Naive B cell (primary cell): ENCODE measurements around the gene TMPO. TPM values are rescaled to one million over a fixed set of nuclear protein-coding genes. Genes with fewer than 3 reads are reported as not detected.
"Not testable (repeated sequence)": the region's sequence is repeated elsewhere in the genome, so short reads cannot be mapped to it uniquely, and the experiment has no call there.

ENCODE experiments used
- ATAC-seq, 2 donors: fragments of 150-1000 bp; cut with Tn5 transposase; 2 replicates each; pipeline ENCODE4 v1.10.0; 2021; ENCODE audit warnings: low read depth in 2 of 2, mild to moderate bottlenecking in 2 of 2, moderate library complexity in 2 of 2
- DNase-seq: peaks from one replicate; pipeline ENCODE4 v3.0.0; 2022
- H3K27ac Mint-ChIP-seq, 6 donors: one replicate each; pipeline ENCODE4 v1.8.0; 2020 to 2022; ENCODE audit warnings: mild to moderate bottlenecking in 6 of 6, mixed read lengths in 6 of 6, moderate library complexity in 5 of 6, inconsistent platforms in 2 of 6
- H3K27me3 Mint-ChIP-seq, 3 donors: one replicate each; pipeline ENCODE4 v1.8.0; 2021 to 2022; ENCODE audit warnings: mixed read lengths in 3 of 3, mild to moderate bottlenecking in 1 of 3
- H3K36me3 Mint-ChIP-seq, 2 donors: one replicate each; pipeline ENCODE4 v1.8.0; 2020 to 2022; ENCODE audit warnings: mixed read lengths in 2 of 2, inconsistent platforms in 1 of 2, mild to moderate bottlenecking in 1 of 2
- H3K4me1 Mint-ChIP-seq, 3 donors: one replicate each; pipeline ENCODE4 v1.8.0; 2020 to 2022; ENCODE audit warnings: mixed read lengths in 3 of 3, inconsistent platforms in 1 of 3, mild to moderate bottlenecking in 1 of 3, moderate library complexity in 1 of 3
- H3K4me3 Mint-ChIP-seq, 8 donors: one replicate each; pipeline ENCODE4 v1.8.0; 2020 to 2022; ENCODE audit warnings: mild to moderate bottlenecking in 8 of 8, mixed read lengths in 8 of 8, moderate library complexity in 8 of 8, inconsistent platforms in 2 of 8
- H3K9me3 Mint-ChIP-seq, 7 donors: one replicate each; pipeline ENCODE4 v1.8.0; 2020 to 2022; ENCODE audit warnings: mixed read lengths in 7 of 7, mild to moderate bottlenecking in 5 of 7, inconsistent platforms in 2 of 7, moderate library complexity in 1 of 7
- polyA plus RNA-seq, 6 donors: library from polyadenylated mRNA; unstranded; fragments of 300-500 nt; fragmentation: Illumina TruSeq; gene quantifications; one replicate each; pipeline ENCODE4 v1.2.3, GENCODE V29; 2021; ENCODE audit warnings: low read depth in 6 of 6

The TMPO gene
- polyA plus RNA-seq, 6 donors from 2014 or later: 30.7 to 83.0 (median 77.8) TPM

GRCh38 chr12:98594050-98594835, 78.9 kb downstream of the TMPO start:
- H3K9me3 Mint-ChIP-seq: no peaks in the 10 kb centered on the region
- peak overlapping the region; percentile 88 to 99 (median 97) for H3K4me3 Mint-ChIP-seq
- DNase-seq (no peak), ATAC-seq (no peak)
- H3K4me1 Mint-ChIP-seq: peaks cover 21 to 36% (median 29%) of the 10 kb centered on the region in 3 donors
- peaks cover 7% of the 10 kb centered on the region in 2 donors for H3K36me3 Mint-ChIP-seq
- H3K27me3 Mint-ChIP-seq: no peaks in the 10 kb centered on the region
- peak overlapping the region; percentile 95 to 99 (median 99) for H3K27ac Mint-ChIP-seq

GRCh38 chr12:98595243-98595988, 80.0 kb downstream of the TMPO start:
- no peak for ATAC-seq
- Mint-ChIP-seq H3K4me3 (peak overlapping the region; percentile 88 to 99 (median 97)), H3K27ac (peak overlapping the region; percentile 55 to 99 (median 99)), H3K27me3 (no peaks in the 10 kb centered on the region), H3K36me3 (peaks cover 7% of the 10 kb centered on the region in 2 donors), H3K9me3 (no peaks in the 10 kb centered on the region), H3K4me1 (peaks cover 21 to 36% (median 29%) of the 10 kb centered on the region in 3 donors)
- DNase-seq: no peak

- H3K4me1 Mint-ChIP-seq: peaks cover 21 to 31% (median 29%) of the 10 kb centered on the region in 3 donors
- peak overlapping the region in 2 of 8 donors; percentile 15 to 33 for H3K4me3 Mint-ChIP-seq
- peak overlapping the region in 4 of 6 donors; percentile 37 to 76 (median 58) for H3K27ac Mint-ChIP-seq
- H3K36me3 Mint-ChIP-seq, ATAC-seq, H3K9me3 Mint-ChIP-seq, DNase-seq, H3K27me3 Mint-ChIP-seq: not testable (repeated sequence)
These were observed 81.9 kb downstream of the TMPO start for GRCh38 chr12:98597313-98597712.

Other genes starting within 250 kb of the TMPO start
- 100 to 1,000 TPM; 183 to 248 (median 211) TPM for gene SLC25A3, start 78.1 kb downstream of the TMPO start, polyA plus RNA-seq
- gene IKBIP, start 129.2 kb downstream of the TMPO start, polyA plus RNA-seq: 10 to 100 TPM in 4 of 6 donors, 1 to 10 TPM in 2; 6.9 to 12.1 (median 10.2) TPM
- gene APAF1, start 129.7 kb downstream of the TMPO start, polyA plus RNA-seq: 10 to 100 TPM in 1 of 6 donors, 1 to 10 TPM in 5; 5.8 to 13.9 (median 7.6) TPM